ENCODE measurements around the gene ZC3HAV1L. TPM values are rescaled to one million over a fixed set of nuclear protein-coding genes. Genes with fewer than 3 reads are reported as not detected.
"Not testable (repeated sequence)": the region's sequence is repeated elsewhere in the genome, so short reads cannot be mapped to it uniquely, and the experiment has no call there.

The ZC3HAV1L gene
- total RNA-seq, 1 donor from 2014 or later = 4.0 TPM

DNA sequence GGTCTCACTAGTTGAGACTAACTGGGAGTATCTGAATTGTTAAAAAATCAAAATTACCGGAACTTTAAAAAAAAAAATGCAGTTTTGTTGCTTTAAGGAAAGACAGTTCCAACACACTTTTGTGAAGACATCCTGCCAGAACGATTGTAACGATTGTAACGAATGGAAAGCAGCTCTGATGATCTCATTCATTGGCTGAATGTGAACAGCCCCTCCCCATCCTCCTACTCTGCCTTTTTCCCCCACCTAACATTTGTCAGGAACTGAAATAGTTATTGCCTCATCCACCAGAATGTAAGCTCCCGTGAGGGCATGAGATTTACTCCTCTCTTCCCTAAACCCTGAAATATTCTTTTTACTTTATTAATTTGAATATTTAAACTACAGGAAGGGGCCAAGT, 23.1 kb upstream of the ZC3HAV1L start:
- DNase-seq (ENCODE audit: missing footprints) = no peak
- peak; percentile 42 for ATAC-seq
- intact Hi-C loops (cut with DNase I) = no loop called here

DNA sequence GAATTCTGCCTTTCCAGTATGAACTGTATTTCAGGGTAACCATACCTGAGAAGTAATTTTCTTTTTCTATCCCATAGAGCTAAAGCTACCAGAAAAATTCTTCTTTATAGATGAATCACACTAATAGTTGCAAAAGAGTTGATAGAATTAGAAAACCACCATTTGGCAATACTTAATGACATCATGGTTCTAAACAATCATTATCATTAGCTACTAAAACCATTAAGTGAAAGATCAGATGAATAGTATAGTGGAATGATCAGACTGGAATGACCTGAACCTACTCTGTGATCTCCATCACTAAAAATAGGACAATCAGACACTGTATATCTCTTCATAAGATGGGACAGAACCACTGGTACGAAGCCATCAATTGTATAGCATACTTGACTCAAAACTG, 19.8 kb upstream of the ZC3HAV1L start:
- no peak for ATAC-seq
- intact Hi-C loops (cut with DNase I) = no loop called here
- DNase-seq (ENCODE audit: missing footprints) = no peak

DNA sequence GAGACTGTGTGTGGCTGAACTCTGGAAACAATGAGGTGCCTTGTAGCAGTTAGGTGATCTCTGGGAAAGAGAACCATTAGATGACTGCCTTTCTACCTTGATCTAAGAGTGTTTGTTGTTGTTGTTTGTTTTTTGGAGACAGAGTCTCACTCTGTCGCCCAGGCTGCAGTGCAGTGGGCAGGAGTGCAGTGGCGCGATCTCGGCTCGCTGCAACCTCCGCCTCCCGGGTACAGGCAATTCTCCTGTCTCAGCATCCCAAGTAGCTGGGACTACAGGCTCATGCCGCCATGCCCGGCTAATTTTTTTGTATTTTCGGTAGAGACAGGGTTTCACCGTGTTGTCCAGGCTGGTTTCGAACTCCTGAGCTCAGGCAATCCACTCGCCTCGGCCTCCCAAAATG, 18.8 kb upstream of the ZC3HAV1L start:
- DNase-seq (ENCODE audit: missing footprints); intact Hi-C loops (cut with DNase I); ATAC-seq: not testable (repeated sequence)

DNA sequence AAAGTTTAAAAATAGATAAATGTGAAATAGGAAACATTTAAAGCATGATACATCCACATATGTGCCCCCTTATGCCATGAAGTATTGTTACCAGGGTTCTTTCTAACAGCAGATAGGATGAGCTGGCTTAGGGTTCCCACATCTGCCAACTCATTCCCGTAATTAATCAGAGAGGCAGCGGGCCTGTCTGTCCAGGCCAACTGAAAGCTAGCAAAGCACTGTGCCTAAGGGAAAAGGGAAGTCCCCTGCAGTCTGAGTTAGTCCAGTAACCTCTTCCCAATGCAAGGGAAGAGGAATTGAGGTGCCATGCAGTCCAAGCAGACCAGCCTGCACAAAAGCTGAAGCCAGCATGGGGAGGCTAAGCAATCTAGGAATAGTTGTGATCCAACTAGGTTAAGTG, 18.3 kb upstream of the ZC3HAV1L start:
- no peak for ATAC-seq
- intact Hi-C loops (cut with DNase I) = no loop called here
- no peak for DNase-seq (ENCODE audit: missing footprints)

DNA sequence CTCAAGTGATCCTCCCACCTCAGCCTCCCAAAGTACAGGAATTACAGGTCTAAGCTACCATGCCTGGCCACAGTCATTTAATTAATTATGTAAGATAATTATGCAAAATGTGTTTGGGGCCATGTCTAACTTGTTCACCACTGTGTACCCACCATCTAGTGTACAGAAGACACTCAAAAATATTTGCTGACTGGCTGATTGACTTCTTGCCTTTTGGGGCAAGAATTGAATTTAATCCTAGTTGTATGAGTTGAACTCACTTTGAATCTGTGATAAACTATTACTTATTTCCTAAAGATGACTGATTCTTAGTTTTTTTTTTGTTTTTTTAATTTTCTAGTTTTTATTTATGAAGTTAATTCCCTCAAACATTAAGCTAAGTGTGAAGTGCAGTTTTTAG, 15.8 kb upstream of the ZC3HAV1L start:
- DNase-seq (ENCODE audit: missing footprints) (no peak), ATAC-seq (no peak)
- intact Hi-C loops (cut with DNase I) = no loop called here

DNA sequence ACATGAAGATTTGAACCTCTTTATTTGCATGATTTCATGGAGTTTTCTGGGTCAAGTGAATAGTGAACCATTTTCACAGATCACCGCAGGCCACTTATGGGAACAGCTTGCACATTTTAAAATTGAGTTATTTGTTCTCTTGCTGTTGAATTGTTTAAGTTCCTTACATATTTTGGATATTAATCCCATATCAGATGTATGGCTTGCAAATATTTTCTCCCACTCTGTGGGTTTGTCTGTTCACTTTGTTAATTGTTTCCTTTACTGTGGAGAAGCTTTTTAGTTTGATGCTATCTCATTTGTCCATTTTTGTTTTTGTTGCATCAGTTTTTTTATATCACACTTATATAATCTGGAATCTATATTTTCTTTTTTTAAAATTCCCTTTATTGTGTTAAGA, 14.1 kb upstream of the ZC3HAV1L start:
- intact Hi-C loops (cut with DNase I) = no loop called here
- ATAC-seq = no peak

DNA sequence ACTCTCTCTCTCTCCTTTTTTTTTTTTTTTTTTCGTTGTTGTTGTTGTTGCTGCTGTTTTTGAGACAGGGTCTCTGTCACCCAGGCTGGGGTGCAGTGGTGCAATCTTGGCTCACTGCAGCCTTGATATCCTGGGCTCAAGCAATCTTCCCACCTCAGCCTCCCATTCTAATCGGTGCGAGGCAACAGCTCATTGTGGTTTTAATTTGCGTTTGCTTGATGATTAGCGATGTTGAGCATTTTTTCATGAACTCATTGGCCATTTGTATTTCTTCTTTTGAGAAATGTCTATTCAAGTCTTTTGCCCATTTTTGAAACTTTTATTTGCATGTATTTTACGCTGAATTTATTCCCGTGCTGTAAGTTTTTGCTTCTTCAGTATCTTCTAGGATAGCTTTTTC, 13.3 kb upstream of the ZC3HAV1L start:
- ATAC-seq (no peak), DNase-seq (ENCODE audit: missing footprints) (no peak)
- intact Hi-C loops (cut with DNase I) = no loop called here

More for the DNA sequence above, 14.1 kb upstream of the ZC3HAV1L start:
- no peak for DNase-seq (ENCODE audit: missing footprints)

DNA sequence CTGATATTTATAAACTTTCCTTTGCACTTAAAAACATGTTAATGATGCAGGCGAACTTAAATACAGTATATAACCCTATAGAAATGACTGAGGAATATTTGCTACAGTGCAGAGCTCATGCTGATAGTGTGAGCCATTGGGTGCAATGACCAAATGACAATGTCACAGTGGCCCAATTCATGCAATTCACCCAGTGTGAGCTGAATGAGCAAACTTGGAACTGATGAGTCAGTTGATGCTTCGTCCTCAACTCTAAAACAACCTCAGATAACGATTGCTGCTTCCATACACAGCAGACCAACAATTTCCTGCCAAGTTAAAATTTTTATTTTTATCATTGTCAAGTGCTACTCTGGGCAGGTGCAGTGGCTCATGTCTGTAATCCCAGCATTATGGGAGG, 12.1 kb upstream of the ZC3HAV1L start:
- no peak for ATAC-seq
- intact Hi-C loops (cut with DNase I) = no loop called here
- no peak for DNase-seq (ENCODE audit: missing footprints)

DNA sequence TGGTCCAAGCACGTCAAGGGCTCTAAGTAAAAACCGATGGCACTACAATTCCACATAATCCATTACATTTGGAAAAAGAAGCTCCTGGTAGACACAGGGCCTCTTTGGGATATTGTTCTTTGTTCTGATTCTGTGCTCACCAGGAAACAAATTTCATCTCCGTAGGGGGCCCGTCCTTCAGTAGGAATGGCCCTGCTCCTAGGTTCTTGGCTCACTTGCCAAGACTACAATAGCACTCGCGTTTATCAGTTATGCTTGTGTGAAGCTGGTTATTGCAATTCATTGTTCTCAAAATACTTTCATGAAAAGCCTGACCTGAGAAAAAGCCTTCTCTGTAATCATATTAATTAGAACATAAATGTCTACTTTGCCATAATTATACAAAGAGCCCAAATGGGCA, 10.3 kb upstream of the ZC3HAV1L start:
- peak; percentile 34 for ATAC-seq
- no peak for DNase-seq (ENCODE audit: missing footprints)
- intact Hi-C loops (cut with DNase I) = no loop called here

DNA sequence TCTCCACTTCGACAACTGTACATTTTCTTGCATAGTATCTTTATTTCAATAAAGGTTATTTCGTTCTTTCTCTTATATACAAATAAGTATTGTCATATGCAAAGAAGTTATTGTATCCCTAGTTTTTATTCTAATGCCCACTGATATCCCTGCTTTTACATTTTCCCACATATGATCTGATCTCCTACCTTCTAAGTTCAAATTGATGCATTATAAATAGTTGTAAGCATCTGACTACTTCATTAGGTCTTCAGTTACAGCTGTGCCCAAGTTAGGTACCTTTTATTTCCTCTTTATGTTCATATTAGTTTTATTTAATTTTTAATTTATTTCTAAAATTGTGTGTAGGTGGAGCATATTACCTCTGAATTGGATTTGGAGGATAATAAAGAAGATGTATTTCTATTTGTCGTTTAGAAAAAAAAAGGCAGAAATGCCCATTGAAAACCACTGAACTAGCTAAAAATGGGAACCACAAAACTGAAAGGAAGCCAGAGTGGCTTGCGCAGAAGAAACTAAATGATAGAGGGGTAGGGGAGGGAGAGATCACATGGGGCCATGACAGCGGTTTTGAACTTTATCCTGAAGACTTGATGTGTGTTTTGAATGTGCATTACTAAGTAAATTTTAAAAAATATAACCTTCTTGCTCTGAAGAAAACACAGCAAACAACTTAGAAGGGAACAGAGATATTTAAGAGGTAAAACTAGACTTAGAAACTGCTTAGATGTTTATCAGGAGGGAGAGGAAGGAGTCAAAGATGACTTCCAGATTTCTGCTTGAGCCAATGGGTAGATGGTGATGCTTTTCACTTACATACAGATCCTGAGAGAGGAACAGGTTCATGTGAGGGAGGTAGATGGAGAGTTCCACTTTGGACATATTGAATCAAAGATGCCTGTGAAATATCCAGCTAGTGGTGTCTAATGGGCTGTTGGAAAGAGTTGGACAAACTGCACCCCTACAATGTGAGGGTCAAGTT, 9.3 kb upstream of the ZC3HAV1L start:
- ATAC-seq (no peak), DNase-seq (ENCODE audit: missing footprints) (no peak)
- intact Hi-C loops (cut with DNase I) = no loop called here

DNA sequence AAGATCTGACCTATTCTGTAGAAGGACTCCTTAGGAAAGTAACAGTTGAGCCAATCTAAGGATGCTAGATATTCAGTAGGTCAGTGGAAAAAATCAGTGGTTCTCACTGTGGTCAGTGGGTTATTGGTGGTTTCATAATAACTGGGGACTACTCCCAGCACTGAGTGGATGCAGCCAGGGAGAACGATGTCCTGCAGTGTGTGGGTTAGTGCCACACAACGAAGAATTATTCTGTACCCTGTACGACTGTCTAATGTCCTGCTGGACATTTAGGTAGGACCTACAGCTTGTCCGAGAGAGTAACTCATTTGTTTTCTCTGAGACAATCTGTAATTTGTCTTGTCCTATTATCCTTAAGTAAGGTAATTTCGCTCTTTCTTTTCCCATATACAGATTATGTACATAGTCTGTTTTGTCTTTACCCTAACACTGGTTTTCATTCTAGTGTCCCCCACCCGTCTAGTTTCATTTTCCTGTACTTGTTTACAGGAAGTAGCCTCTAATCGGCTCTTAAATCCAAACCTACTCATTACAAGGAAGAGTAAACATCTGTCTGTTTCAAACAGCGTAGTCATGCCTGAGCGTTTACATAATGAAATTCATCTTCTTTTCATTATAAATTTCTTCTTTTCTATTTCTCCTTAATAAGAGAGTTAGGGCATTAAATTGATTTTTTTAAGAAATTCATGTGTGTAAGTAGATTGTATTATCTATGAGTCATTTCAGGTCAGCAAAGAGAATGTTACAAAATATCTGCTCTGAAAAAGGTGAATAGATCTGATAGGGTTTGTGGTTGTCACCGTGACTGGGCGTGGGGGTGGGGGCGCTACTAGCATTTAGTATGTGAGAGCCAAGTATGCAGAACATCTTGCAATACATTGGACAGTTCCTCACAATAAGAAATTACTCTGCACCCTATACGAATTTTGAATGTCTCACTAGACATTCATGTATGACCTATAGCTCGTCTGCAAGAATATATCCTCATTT, 8.3 kb upstream of the ZC3HAV1L start:
- intact Hi-C loops (cut with DNase I) = no loop called here
- DNase-seq (ENCODE audit: missing footprints) (no peak), ATAC-seq (no peak)

DNA sequence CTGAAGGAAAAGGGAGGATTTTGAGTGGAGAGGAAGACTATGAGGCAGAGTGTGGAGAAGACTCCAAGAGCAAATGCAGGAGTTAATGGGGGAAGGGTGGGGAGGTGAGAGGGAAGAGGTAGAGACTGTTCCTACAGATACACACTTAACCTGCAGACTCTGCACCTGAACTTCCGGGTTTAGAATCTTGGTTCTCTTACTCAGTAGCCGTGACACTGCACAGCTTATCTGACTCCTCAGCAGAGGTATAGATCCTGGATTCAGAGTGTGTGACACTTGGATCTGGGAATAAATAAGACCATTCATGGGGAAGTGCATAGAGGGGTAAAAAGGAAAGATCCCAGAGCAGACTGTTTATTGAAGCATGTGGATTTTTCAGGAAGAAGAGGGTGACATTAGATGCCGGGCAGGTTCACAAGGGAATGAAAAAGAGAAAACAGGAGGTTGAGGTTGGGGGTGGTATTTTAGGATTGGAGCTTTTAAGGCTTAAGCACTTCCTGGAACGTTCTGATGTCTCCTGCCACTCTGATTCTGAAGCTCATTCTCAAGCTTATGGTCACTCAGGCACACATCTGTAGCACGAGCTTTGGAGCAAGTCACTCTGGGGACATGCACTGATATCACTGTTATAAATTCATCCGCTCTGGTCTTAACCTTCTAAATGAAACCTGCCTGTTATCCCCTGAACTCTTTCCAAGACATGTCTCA, 5.7 kb upstream of the ZC3HAV1L start:
- intact Hi-C loops (cut with DNase I) = no loop called here
- ATAC-seq = no peak

DNA sequence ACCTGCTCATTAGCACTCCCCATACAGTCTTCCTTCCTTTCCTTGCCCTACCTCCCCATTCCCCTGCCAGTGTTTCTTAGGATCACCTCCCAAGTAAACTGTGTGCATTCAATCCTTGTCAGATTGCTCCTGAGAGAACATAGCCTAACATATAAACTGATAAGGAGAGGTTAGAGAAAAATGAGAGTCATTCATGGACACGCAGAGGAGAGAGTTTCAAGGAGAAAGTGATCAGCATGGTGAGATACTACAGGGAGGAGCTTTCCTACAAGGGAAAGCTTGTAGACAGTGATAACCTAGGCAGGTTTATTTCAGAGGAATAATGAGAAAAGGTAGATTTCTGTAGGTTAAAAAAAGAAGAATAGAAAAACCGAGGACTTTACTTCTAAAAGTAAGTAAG, 2.8 kb upstream of the ZC3HAV1L start:
- intact Hi-C loops (cut with DNase I) = loop anchor here (5.0 kb wide), 1 partner anchor 39 kb away; no protein-coding TSS in a partner anchor
- DNase-seq (ENCODE audit: missing footprints) (no peak), ATAC-seq (no peak)

More for the DNA sequence above, 5.7 kb upstream of the ZC3HAV1L start:
- no peak for DNase-seq (ENCODE audit: missing footprints)

DNA sequence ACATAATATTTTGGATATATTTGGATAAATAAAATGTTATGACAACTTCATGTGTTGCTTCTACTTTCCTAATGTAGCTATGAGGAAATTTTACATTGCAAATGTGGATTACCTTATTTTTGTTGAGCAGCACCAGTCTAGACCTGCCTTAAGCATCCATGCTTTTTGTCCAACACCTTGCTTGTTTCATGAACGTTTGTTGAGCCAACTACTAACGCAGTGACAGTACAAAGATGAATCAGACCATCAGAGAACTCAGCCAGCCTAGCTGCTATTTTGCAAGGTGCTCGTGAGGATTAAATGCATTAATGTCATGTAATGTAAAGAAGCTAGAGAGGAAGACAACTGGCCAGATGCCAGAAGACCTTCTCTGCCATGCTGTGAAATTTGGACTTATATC, 1.1 kb upstream of the ZC3HAV1L start:
- DNase-seq (ENCODE audit: missing footprints) (no peak), ATAC-seq (no peak)
- intact Hi-C loops (cut with DNase I) = loop anchor here (5.0 kb wide), 1 partner anchor 40 kb away; no protein-coding TSS in a partner anchor

DNA sequence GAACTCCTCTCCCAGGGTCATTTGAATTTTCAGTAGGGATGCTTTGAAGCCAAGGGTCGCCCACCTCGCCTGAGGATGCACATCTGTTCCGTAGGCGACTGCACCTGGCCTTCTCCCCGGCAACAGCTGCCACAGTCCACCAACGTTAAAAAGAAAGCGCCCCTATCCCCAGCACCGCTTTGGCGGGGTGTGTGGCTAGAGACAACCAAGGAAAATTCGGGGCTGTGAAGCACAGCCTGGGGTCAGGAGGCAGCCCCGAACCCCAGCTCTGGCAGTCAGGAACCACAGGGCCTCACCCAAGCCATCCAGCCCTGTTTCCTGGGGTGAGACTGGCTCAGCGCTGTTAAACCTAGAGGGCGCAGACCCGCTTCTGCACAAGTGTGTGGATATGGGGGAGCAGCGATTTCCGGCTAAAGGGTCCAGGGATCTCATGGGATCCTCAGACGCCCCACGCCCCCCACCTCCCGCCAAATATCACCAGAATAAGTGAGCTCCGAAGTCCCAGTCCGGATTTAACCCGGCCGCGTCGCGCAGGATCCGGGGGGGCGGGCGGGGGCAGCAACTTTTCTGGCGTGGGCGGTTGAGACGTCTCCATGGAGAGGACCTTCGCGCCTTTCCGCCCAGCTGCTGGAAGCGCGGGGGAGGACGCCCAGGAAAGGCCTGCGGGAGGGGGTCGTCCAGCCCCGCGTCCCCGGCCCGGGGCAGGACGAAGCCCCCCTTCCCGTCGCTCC, 822 bp downstream of the ZC3HAV1L start:
- no peak for DNase-seq (ENCODE audit: missing footprints)
- intact Hi-C loops (cut with DNase I) = loop anchor here (5.0 kb wide), 1 partner anchor 42 kb away; no protein-coding TSS in a partner anchor

DNA sequence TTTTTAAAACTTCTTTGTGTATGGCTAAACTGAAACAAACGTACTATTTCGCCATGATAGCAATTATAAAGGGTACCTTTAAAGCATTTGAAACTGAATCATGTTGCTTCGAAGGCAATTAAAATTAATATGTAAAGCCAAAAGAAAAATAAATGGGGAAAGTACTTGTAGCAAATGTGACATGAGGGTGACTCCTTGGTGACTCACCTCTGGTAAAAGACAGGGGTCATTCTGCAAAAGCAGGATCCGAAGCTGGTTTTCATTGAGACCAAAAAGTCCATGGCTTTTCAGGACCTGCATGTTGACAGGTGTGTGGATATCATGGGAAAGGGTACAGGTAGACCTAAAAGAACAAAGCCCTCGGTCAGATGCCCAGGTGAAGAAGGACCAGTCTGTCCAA, 1.5 kb downstream of the ZC3HAV1L start:
- ATAC-seq (no peak), DNase-seq (ENCODE audit: missing footprints) (no peak)
- intact Hi-C loops (cut with DNase I) = no loop called here

More for the DNA sequence above, 822 bp downstream of the ZC3HAV1L start:
- peak; percentile 58 for ATAC-seq

DNA sequence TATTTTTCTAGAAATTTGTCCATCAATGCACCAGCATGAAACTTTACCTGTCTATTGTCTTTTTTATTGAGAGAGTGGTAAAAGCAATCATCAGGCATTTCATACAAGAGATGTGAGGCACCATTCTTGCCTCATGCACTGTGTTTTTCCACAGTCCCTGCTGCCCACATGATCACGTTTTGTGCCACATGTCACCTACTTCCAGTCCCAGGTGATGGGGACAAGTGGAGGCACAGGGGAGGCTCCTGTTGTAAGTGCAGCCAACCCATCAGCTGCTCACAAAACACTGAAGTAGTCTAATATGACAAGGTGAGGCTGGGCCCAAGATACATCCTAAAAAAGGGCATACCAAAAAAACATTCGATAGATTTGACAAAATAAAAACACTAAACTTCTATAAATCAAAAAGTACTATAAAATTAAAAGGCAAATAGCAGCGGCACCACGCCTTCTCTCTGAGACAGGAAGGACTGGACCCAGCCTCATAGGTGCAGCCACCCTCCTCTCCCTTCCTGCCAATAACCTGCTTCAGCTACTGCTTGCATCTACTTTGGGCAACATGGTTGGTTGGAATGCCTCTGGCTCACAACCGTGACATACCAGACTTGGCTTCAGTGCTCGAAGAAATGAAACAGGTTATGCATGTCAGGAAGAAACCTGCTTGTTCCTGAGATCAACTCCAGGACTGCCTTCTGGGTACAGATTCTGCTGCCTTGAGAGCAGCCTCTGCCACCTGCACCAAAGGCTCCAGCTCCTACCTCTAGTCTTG, 2.3 kb downstream of the ZC3HAV1L start:
- intact Hi-C loops (cut with DNase I) = no loop called here
- ATAC-seq (no peak), DNase-seq (ENCODE audit: missing footprints) (no peak)
